Thymus (tissue), 11 donors: Measurements from ENCODE around the gene ALDH6A1. TPM values are rescaled to one million over a fixed set of nuclear protein-coding genes. Genes with fewer than 3 reads are reported as not detected.

Source experiments
- DNase-seq, 9 donors: peaks; one replicate each; pipeline ENCODE4 v3.0.0-alpha.2; 2013; ENCODE audit warnings: low spot score in 9 of 9, low read depth in 6 of 9, missing footprints in 1 of 9
- H3K27ac ChIP-seq, 2 donors: one replicate each; pipeline ENCODE4 v1.5.1; 2013; ENCODE audit warnings: control low read depth in 1 of 2, low read depth in 1 of 2, low read length in 1 of 2, mild to moderate bottlenecking in 1 of 2, moderate library complexity in 1 of 2
- H3K27me3 ChIP-seq, 2 donors: one replicate each; pipeline ENCODE4 v1.5.1; 2013; ENCODE audit warnings: low read length in 1 of 2; ENCODE audit not compliant: control insufficient read depth in 2 of 2, insufficient read depth in 1 of 2
- H3K36me3 ChIP-seq, 2 donors: one replicate each; pipeline ENCODE4 v1.5.1; 2013; ENCODE audit warnings: low read length in 1 of 2, mild to moderate bottlenecking in 1 of 2, moderate library complexity in 1 of 2; ENCODE audit not compliant: control insufficient read depth in 2 of 2, insufficient read depth in 2 of 2
- H3K4me1 ChIP-seq, 2 donors: one replicate each; pipeline ENCODE4 v1.5.1; 2013; ENCODE audit warnings: low read length in 2 of 2; ENCODE audit not compliant: control insufficient read depth in 2 of 2, insufficient read depth in 2 of 2
- H3K4me3 ChIP-seq, 2 donors: one replicate each; pipeline ENCODE4 v1.5.1; 2013; ENCODE audit warnings: low read length in 2 of 2, control low read depth in 1 of 2, mild to moderate bottlenecking in 1 of 2
- H3K9me3 ChIP-seq, 2 donors: one replicate each; pipeline ENCODE4 v1.5.1; 2013; ENCODE audit warnings: low read length in 1 of 2, mild to moderate bottlenecking in 1 of 2; ENCODE audit not compliant: control insufficient read depth in 2 of 2, insufficient read depth in 1 of 2
- WGBS: extraction: QIAGEN DNeasy Blood & Tissue Kit; methylation state at CpG from one replicate; pipeline ENCODE4 v1.1.7; 2013; 5-methylcytosine and 5-hydroxymethylcytosine counted together
- polyA plus RNA-seq: library from polyadenylated mRNA; stranded (reverse); fragments of 200-250 nt; gene quantifications from one replicate; pipeline ENCODE4 v1.2.3, GENCODE V29; 2013
- total RNA-seq: library from RNA; stranded (reverse); fragments of 120-200 nt; gene quantifications from one replicate; pipeline ENCODE4 v1.2.4, GENCODE V29; 2013
- donor health status: healthy.

ALDH6A1 gene
- total and polyA plus RNA-seq, 2 donors: 8.6 to 9.2 TPM

DNA sequence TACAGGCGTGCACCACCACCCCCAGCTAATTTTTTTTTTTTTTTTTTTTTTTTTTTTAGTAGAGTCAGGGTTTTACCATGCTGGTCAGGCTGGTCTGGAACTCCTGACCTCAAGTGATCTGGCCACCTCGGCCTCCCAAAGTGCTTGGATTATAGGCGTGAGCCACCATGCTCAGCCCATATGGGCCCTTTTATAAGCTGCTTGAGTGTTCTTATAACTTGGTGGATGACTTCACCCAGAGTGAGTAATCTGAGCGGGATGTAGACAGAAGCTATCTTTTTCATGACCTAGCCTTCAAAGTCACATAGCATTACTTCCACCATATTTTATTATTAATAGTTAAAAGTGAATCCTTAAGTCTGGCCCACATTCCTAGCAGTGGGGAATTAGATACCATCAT, 48.7 kb downstream of the ALDH6A1 start:
- no peaks in the 10 kb centered on the region for H3K27me3 ChIP-seq
- WGBS: over 99% methylated on average over 4 of the region's 4 CpGs
- H3K27ac ChIP-seq: no peak overlapping the region
- DNase-seq: no peak
- H3K9me3 ChIP-seq: no peaks in the 10 kb centered on the region
- H3K4me1 ChIP-seq: no peaks in the 10 kb centered on the region
- H3K36me3 ChIP-seq: no peaks in the 10 kb centered on the region
- no peak overlapping the region for H3K4me3 ChIP-seq

DNA sequence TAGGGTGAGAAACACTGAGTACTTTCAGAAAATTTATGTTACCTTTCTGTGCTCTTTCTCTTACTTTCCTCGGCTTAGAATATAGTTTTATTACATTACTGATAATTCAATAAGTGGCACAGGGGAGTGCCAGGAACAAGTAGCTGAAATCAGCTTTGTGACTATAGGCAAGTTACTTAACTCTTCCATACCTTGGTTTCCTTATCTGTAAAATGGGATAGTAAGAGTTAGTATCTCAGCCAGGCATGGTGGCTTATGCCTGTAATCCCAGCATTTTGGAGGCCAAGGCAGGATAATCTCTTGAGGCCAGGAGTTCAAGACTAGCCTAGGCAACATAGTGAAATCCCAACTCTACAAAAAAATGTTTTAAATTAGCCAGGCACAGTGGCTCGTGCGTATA, 49.7 kb downstream of the ALDH6A1 start:
- Histone ChIP-seq H3K4me3 (no peak overlapping the region), H3K4me1 (no peaks in the 10 kb centered on the region), H3K27me3 (no peaks in the 10 kb centered on the region), H3K27ac (no peak overlapping the region), H3K9me3 (no peaks in the 10 kb centered on the region), H3K36me3 (no peaks in the 10 kb centered on the region)
- 97% methylated on average over 3 of the region's 3 CpGs for WGBS
- DNase-seq: no peak

GRCh38 chr14:74029136-74029535, 55.1 kb downstream of the ALDH6A1 start:
- Histone ChIP-seq H3K4me3 (no peak overlapping the region), H3K9me3 (no peaks in the 10 kb centered on the region), H3K27me3 (no peaks in the 10 kb centered on the region), H3K36me3 (no peaks in the 10 kb centered on the region), H3K4me1 (no peaks in the 10 kb centered on the region), H3K27ac (no peak overlapping the region)
- DNase-seq: no peak
- 96% methylated on average over 3 of the region's 3 CpGs for WGBS

GRCh38 chr14:74022346-74022745, 61.9 kb downstream of the ALDH6A1 start:
- Histone ChIP-seq H3K27ac (no peak overlapping the region), H3K36me3 (no peaks in the 10 kb centered on the region), H3K4me3 (no peak overlapping the region), H3K4me1 (peaks cover 5 to 6% of the 10 kb centered on the region in 2 donors), H3K9me3 (no peaks in the 10 kb centered on the region), H3K27me3 (no peaks in the 10 kb centered on the region)
- DNase-seq: no peak
- 97% methylated on average over 4 of the region's 4 CpGs for WGBS

- WGBS: 11% methylated on average over 21 of the region's 21 CpGs
- DNase-seq: peak in 1 of 9 donors; percentile 3
- Histone ChIP-seq H3K9me3 (no peaks in the 10 kb centered on the region), H3K27ac (peak overlapping the region; percentile 58 to 95), H3K36me3 (no peaks in the 10 kb centered on the region), H3K27me3 (no peaks in the 10 kb centered on the region), H3K4me3 (peak overlapping the region; percentile 69 to 93), H3K4me1 (peaks cover 5 to 6% of the 10 kb centered on the region in 2 donors)
Observed at GRCh38 chr14:74019408-74020137, 64.7 kb downstream of the ALDH6A1 start.

DNA sequence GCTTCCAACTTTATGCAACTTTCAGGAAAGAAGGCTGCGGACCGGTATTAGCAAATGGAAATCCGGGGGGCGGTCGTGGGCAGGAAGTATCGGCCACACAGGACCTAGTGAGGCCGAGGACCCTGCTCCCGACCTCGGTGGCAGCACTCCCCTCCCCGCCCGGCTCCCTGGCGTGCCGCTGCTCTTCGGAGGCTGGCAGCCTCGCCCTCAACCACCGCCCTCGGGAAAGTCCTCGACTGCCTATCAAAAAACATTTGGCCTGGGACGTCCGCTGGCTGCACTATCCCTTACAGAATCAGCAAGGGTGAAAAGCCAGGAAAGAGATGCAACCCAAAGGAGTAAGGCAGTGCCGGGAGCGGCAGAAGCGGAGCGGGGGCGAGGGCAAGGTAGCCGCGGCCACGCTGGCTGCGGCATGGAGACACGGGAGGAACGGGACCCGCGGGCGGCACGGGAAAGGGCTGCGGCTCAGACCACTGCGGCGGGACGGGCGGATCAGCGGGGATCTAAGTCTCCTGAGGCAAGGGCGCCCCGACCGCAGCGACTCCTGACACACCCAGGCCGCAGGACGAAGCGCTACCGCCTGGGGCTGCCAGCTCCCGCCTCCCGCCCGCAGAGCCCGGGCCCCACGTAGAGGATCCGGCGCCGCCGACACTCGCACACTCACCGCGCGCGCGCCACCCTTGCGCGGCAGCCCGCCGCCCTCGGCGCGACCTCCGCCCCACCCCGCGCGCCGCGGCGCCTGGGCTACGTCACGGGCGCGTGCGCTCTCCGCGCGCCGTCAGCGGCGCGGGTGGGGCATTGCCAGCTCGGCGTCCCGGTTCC, 65.5 kb downstream of the ALDH6A1 start, which contains the start of the genes BBOF1 and ENTPD5:
TSS of gene BBOF1 (plus strand) at position 764 of the 822 bp plus-strand sequence. CDS start 130 bp downstream, outside the sequence.
TSS of gene ENTPD5 (minus strand) at position 703 of the 822 bp plus-strand sequence. CDS start 31,186 bp downstream, outside the sequence.
- H3K36me3 ChIP-seq: no peaks in the 10 kb centered on the region
- peaks cover 5 to 6% of the 10 kb centered on the region in 2 donors for H3K4me1 ChIP-seq
- peak; percentile 48 to 91 (median 81) for DNase-seq
- H3K27ac ChIP-seq: peak within 1 kb of the TSS; percentile 87 to 95
- no peaks in the 10 kb centered on the region for H3K9me3 ChIP-seq
- WGBS: under 1% methylated on average over 93 of the region's 93 CpGs
- H3K4me3 ChIP-seq: peak within 1 kb of the TSS; percentile 69 to 93
- H3K27me3 ChIP-seq: no peaks in the 10 kb centered on the region

DNA sequence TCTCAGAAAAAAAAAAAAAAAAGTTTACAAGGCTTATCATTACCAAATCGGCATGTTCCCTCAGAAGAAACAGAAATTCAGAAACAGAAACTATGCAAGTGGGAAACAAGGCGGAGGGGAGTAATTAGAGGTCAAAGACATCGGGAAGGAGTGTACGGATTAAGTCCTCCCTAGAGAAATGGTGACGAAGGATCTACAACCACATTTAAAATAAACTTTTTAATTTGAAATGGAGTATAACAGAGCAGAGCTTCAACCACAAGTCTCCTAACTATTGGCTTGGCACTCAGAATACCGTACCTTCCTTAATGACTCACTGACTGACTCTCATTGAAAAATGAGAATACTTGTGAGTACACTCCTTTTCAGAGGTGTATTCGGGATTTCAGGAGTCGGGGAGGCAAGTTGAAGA, 66.1 kb downstream of the ALDH6A1 start:
- H3K27me3 ChIP-seq: no peaks in the 10 kb centered on the region
- peak overlapping the region; percentile 69 to 93 for H3K4me3 ChIP-seq
- peak overlapping the region; percentile 87 to 95 for H3K27ac ChIP-seq
- no peaks in the 10 kb centered on the region for H3K36me3 ChIP-seq
- 18% methylated on average over 8 of the region's 8 CpGs for WGBS
- peaks cover 5 to 6% of the 10 kb centered on the region in 2 donors for H3K4me1 ChIP-seq
- peak in 4 of 9 donors; percentile 0 to 24 (median 14) for DNase-seq
- H3K9me3 ChIP-seq: no peaks in the 10 kb centered on the region

GRCh38 chr14:74015963-74016362, 68.3 kb downstream of the ALDH6A1 start:
- no peak for DNase-seq
- H3K27ac ChIP-seq: no peak overlapping the region
- H3K36me3 ChIP-seq: no peaks in the 10 kb centered on the region
- H3K4me3 ChIP-seq: no peak overlapping the region
- peaks cover 5 to 6% of the 10 kb centered on the region in 2 donors for H3K4me1 ChIP-seq
- no peaks in the 10 kb centered on the region for H3K9me3 ChIP-seq
- H3K27me3 ChIP-seq: no peaks in the 10 kb centered on the region

DNA sequence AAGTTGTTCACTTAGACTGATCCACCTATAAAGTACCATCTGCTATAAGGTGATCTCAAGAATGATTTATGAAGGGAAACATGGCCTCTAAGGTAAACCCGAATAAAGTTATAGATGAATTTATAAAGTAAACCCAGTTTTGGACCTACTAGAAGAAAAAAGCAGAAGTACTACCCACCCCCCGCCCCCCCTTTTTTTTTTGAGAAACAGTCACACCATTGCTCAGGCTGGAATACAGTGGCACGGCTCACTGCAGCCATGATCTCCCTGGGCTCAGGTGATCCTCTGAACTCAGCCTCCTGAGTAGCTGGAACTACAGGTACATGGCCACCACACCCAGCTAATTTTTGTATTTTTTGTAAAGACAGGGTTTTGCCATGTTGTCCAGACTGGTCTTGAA, 69.1 kb downstream of the ALDH6A1 start:
- 74% methylated on average over 3 of the region's 3 CpGs for WGBS
- no peaks in the 10 kb centered on the region for H3K27me3 ChIP-seq

More for the DNA sequence above, 69.1 kb downstream of the ALDH6A1 start:
- no peak for DNase-seq
- Histone ChIP-seq H3K36me3 (peaks cover 0 to 4% of the 10 kb centered on the region in 2 donors), H3K27ac (no peak overlapping the region), H3K4me3 (no peak overlapping the region), H3K9me3 (no peaks in the 10 kb centered on the region), H3K4me1 (peaks cover 5 to 6% of the 10 kb centered on the region in 2 donors)
